BJ (cell line): ENCODE data around the gene PTGES. TPM values are rescaled to one million over a fixed set of nuclear protein-coding genes. Genes with fewer than 3 reads are reported as not detected.
A peak's percentile ranks its signal among the peaks of the same experiment; 100 is the strongest.

ENCODE experiments used
- CTCF ChIA-PET: fragments of 350-600 bp; formaldehyde crosslinking; extraction: SDS; loops from one replicate; lab custom pipeline; 2021; ENCODE audit warnings: antibody characterized with exemption, inconsistent platforms; lab: Yijun Ruan, JAX
- POLR2A ChIA-PET: fragments of 300-600 bp; sonication (Branson Sonifier 250); formaldehyde crosslinking; extraction: SDS; loops from one replicate; lab custom pipeline; 2021; ENCODE audit warnings: antibody characterized with exemption; lab: Charles Lee
- DNase-seq: peaks from one replicate; pipeline ENCODE4 v3.0.0-alpha.2; 2011; ENCODE audit warnings: low read depth
- H3K27me3 ChIP-seq: 2 replicates; pipeline ENCODE4 v1.6.0; 2011; ENCODE audit warnings: low read length; ENCODE audit not compliant: control insufficient read depth, insufficient read depth
- H3K36me3 ChIP-seq: 2 replicates; pipeline ENCODE4 v1.5.1; 2011; ENCODE audit warnings: low read length; ENCODE audit not compliant: control insufficient read depth, insufficient read depth
- H3K4me3 ChIP-seq: 2 replicates; pipeline ENCODE4 v1.5.1; 2011; ENCODE audit warnings: low read depth, mild to moderate bottlenecking, control low read depth, low read length
- polyA plus RNA-seq: library from polyadenylated mRNA; depleted of rRNA; stranded (reverse); fragments of >200 nt; gene quantifications from 2 replicates; pipeline ENCODE4 v1.2.3, GENCODE V29; 2011
- TF ChIP-seq, protein P1 (sequence below): IDR thresholded peaks from 2 replicates; pipeline ENCODE4 v1.5.1; 2011; ENCODE audit warnings: low read depth, mild to moderate bottlenecking, control low read depth, inconsistent platforms, low read length, moderate library complexity; ENCODE audit not compliant: insufficient read depth

PTGES gene
- polyA plus RNA-seq, 1 experiment: 16.4 TPM

DNA sequence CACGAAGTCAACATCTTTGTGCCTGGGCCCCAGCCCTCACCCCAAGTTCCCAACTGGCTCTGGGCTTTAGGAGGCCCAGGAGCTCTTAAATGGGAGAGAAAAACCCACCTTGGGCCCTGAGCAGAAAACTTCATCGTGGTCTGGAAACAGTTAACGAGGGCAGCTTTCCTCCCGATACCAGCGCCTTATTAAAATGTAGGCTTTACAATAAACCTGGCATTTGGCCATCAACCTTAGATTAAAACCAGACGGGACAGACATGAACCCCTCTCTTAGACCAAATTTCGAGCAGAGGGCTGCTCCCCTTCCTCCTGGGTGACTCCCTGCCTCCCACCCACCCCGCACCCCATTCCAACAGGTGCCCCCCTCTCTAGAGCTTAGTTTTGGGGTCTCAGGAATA is 48.0 kb downstream of the PTGES start:
- Histone ChIP-seq H3K4me3 (no peak overlapping the region), H3K27me3 (no peaks in the 10 kb centered on the region), H3K36me3 (no peaks in the 10 kb centered on the region; the same call in 1 of the 2 replicates)
- ChIA-PET POLR2A (no interaction called here), CTCF (interaction anchor here (4.4 kb wide), 1 partner anchor 22 kb away, joined by 24 read pairs; no protein-coding TSS in a partner anchor)
- TF ChIP-seq, protein P1, sequence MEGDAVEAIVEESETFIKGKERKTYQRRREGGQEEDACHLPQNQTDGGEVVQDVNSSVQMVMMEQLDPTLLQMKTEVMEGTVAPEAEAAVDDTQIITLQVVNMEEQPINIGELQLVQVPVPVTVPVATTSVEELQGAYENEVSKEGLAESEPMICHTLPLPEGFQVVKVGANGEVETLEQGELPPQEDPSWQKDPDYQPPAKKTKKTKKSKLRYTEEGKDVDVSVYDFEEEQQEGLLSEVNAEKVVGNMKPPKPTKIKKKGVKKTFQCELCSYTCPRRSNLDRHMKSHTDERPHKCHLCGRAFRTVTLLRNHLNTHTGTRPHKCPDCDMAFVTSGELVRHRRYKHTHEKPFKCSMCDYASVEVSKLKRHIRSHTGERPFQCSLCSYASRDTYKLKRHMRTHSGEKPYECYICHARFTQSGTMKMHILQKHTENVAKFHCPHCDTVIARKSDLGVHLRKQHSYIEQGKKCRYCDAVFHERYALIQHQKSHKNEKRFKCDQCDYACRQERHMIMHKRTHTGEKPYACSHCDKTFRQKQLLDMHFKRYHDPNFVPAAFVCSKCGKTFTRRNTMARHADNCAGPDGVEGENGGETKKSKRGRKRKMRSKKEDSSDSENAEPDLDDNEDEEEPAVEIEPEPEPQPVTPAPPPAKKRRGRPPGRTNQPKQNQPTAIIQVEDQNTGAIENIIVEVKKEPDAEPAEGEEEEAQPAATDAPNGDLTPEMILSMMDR: no peak
- no peak for DNase-seq

DNA sequence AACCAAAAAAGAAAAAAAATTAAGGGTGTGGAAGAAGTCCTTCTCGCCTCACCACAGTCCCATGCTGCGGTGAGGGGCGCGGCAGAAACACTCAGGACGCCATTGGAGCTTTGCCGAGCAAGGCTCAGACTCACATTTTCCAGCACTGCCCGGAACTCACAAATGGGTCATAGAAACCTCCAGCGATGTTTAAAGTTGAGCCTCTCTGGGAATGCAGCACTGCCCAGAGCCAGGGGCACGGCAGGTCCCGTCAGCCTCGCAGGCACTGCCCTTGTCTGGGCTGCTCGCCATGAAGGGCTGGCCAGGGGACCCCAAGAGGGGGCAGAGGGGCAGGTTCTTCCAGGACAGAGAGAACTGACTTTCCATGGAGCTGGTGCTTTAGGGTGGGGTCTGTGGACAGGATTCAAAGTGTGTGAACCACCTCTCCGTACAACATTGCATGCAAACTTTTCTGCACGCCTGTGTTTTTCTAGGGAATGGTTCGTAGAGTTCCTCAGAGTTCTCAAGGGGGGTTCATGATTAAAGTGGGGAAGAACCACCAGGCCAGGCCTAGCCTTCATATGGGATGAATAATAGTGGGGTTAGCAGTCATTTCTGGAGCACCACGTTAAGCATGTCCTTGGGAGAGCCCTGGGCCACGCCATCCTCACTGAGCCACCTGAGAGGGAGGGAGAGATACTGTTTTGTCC is 49.0 kb downstream of the PTGES start:
- TF ChIP-seq, protein P1: no peak
- Histone ChIP-seq H3K4me3 (no peak overlapping the region), H3K36me3 (no peaks in the 10 kb centered on the region; the same call in 1 of the 2 replicates), H3K27me3 (no peaks in the 10 kb centered on the region)
- POLR2A ChIA-PET: no interaction called here
- CTCF ChIA-PET: interaction anchor here (0.6 to 4.4 kb wide), 5 partner anchors 9 to 78 kb away, joined by 3 to 24 read pairs (median 9); no protein-coding TSS in a partner anchor
- DNase-seq: peak; percentile 44

DNA sequence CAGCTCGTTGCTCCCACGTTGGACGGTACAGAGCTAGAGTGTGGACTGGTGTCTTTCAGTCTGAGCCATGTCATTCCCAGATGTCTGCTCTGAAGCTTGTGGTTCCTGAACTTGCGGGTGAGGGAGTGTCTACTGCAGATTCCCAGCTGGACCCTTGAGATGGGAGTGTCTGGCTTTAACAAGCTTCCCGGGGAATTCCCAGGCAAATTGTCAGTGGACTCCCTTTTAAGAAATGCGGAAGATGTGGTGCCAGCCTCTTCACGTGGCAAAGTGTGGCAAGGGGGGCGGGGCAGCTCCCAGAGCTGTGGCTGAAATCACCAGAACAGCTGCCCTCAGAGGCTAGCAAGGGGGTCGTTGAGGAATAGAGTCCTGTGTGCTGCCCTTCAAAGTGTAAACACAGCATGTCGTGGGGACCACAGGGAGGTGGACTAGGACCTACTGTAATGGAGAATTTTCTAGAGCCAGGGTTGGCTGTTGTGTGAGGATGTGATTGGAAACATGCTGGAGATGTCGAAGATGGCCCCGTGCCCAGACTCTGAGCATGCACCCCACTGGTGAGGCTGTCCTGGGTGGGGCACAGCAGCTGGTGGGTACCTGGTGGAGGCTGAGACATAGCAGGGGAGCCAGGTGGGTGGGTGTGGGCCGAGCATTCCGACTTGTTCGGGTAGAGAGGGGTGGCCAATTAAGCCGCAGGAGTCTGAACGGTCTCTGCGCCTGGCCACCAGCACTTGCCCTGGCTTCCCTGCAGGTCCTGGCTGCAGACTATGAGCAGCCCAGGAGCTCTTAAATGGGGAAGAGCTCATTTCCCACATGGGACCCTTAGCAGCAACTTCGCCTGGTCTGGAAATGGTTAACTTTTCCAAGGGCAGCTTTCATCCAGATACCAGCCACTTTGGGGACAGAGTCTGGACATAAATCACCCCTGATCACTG is 50.0 kb downstream of the PTGES start:
- TF ChIP-seq, protein P1: no peak
- Histone ChIP-seq H3K4me3 (no peak overlapping the region), H3K36me3 (no peaks in the 10 kb centered on the region; the same call in 1 of the 2 replicates), H3K27me3 (no peaks in the 10 kb centered on the region)
- CTCF ChIA-PET: interaction anchor here (1.1 to 4.4 kb wide), 4 partner anchors 10 to 60 kb away, joined by 4 to 24 read pairs (median 12); no protein-coding TSS in a partner anchor
- POLR2A ChIA-PET: interaction anchor here (0.5 kb wide), 1 partner anchor 783 kb away, joined by 3 read pairs; no protein-coding TSS in a partner anchor
- peak; percentile 95 for DNase-seq

DNA sequence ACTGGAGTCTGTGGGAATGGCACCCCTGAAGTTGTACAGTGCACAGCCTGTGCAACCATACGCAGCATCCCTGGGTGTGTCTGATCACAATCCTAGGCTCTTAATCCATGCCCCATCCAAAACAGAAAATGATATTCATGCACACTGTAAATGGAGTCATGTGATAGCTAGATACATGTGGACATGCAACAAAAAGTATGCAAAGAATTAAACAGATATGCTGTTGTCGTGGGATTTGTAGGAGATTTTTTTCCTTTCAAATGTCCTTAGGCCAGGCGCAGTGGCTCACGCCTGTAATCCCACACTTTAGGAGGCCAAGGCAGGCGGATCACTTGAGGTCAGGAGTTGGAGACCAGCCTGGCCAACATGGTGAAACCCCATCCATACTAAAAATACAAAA is 51.3 kb downstream of the PTGES start:
- no peak for DNase-seq
- no peaks in the 10 kb centered on the region for H3K27me3 ChIP-seq
- TF ChIP-seq, protein P1: no peak
- ChIA-PET POLR2A (interaction anchor here (0.6 kb wide), 1 partner anchor 23 kb away, joined by 6 read pairs; no protein-coding TSS in a partner anchor), CTCF (interaction anchor here (0.7 to 4.4 kb wide), 3 partner anchors 25 to 59 kb away, joined by 3 to 24 read pairs (median 9); no protein-coding TSS in a partner anchor)
- no peaks in the 10 kb centered on the region; the same call in 1 of the 2 replicates for H3K36me3 ChIP-seq
- no peak overlapping the region for H3K4me3 ChIP-seq
